ENCODE measurements around the gene HEPACAM. TPM values are rescaled to one million over a fixed set of nuclear protein-coding genes. Genes with fewer than 3 reads are reported as not detected.

HEPACAM gene
- total RNA-seq, 6 experiments from 2014 or later, result 0.30 to 30.8 (median 2.3) TPM

DNA sequence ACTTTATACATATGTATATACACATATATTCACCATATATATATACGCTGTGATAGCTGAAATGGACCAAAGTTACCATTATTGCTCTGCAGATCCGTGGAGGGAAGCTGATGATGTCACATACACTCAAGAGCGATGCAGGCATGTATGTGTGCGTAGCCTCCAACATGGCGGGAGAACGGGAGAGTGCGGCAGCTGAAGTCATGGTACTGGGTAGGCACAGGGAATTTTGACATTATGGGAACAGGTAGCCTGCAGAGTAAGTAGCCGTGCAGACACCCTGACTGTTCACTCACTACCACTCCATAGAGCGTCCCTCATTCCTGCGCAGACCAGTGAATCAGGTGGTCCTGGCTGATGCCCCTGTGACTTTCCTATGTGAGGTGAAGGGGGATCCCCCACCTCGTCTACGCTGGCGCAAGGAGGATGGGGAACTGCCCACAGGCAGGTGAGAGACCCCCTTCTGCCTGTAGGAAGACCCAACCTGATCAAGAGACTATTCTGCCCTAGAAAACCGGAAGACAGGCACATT, 65.9 kb downstream of the HEPACAM start:
- DNase-seq, result no peak

DNA sequence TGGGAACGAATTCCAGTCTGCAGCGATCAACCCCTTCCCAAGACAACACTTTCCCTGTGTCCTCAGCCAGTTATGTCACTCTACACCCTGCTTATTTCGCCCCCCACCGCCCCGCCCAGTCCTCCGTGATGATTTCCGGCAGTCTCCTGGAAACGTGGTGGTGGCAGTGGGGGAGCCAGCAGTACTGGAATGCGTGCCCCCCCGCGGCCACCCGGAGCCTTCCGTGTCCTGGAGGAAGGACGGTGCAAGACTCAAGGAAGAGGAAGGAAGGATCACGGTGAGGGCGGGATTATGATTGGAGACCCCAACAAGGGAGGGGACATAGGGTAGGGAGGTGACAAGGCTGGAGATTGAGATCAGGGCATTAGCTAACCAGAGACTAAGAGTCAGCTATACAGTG, 66.5 kb downstream of the HEPACAM start:
- ATAC-seq, result no peak
- DNase-seq, result no peak
- Histone ChIP-seq H3K4me1 (peaks cover 0 to 15% (median 0%) of the 10 kb centered on the region in 4 donors), H3K27me3 (peaks cover 13 to 37% of the 10 kb centered on the region in 2 donors), H3K27ac (no peak overlapping the region), H3K4me3 (no peak overlapping the region), H3K9me3 (no peaks in the 10 kb centered on the region), H3K36me3 (no peaks in the 10 kb centered on the region)
- intact Hi-C loops (cut with DNase I), result loop anchor here in 1 of 2 donors (10.0 kb wide), 1 partner anchor 225 kb away; no protein-coding TSS in a partner anchor
- 2% methylated on average over 16 of the region's 16 CpGs for WGBS (ENCODE audit: insufficient coverage, low coverage, low lambda C conversion rate, missing lambda C conversion rate)
- no peak for TF ChIP-seq POLR2A (IDR thresholded peaks at IDR 0.05)
- TF ChIP-seq, protein P1, sequence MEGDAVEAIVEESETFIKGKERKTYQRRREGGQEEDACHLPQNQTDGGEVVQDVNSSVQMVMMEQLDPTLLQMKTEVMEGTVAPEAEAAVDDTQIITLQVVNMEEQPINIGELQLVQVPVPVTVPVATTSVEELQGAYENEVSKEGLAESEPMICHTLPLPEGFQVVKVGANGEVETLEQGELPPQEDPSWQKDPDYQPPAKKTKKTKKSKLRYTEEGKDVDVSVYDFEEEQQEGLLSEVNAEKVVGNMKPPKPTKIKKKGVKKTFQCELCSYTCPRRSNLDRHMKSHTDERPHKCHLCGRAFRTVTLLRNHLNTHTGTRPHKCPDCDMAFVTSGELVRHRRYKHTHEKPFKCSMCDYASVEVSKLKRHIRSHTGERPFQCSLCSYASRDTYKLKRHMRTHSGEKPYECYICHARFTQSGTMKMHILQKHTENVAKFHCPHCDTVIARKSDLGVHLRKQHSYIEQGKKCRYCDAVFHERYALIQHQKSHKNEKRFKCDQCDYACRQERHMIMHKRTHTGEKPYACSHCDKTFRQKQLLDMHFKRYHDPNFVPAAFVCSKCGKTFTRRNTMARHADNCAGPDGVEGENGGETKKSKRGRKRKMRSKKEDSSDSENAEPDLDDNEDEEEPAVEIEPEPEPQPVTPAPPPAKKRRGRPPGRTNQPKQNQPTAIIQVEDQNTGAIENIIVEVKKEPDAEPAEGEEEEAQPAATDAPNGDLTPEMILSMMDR (IDR thresholded peaks at IDR 0.05), result no peak

More for the DNA sequence above, 65.9 kb downstream of the HEPACAM start:
- H3K9me3 ChIP-seq, result no peaks in the 10 kb centered on the region
- intact Hi-C loops (cut with DNase I), result loop anchor here in 1 of 2 donors (10.0 kb wide), 1 partner anchor 225 kb away; no protein-coding TSS in a partner anchor
- peaks cover 13 to 34% of the 10 kb centered on the region in 2 donors for H3K27me3 ChIP-seq
- TF ChIP-seq, protein P1 (IDR thresholded peaks at IDR 0.05), result no peak
- no peak for TF ChIP-seq POLR2A (IDR thresholded peaks at IDR 0.05)
- no peaks in the 10 kb centered on the region for H3K36me3 ChIP-seq
- H3K4me1 ChIP-seq, result peaks cover 0 to 15% (median 0%) of the 10 kb centered on the region in 4 donors
- H3K27ac ChIP-seq, result no peak overlapping the region
- no peak overlapping the region for H3K4me3 ChIP-seq
- WGBS (ENCODE audit: insufficient coverage, low coverage, low lambda C conversion rate, missing lambda C conversion rate), result 63% methylated on average over 9 of the region's 14 CpGs
- ATAC-seq, result no peak

Other genes with a start within 250 kb of the HEPACAM start
- gene NRGN, start 196.1 kb downstream of the HEPACAM start, total RNA-seq, result 1 to 10 TPM in 3 of 6 experiments, under 1 TPM in 2, not detected in 1; 0.43 to 4.6 (median 1.4) TPM
- 1 to 10 TPM in 2 of 6 experiments, under 1 TPM in 3, not detected in 1; 0.68 to 1.4 (median 0.83) TPM for gene VSIG2, start 183.8 kb downstream of the HEPACAM start, total RNA-seq
- 10 to 100 TPM in 3 of 6 experiments, 1 to 10 TPM in 3; 6.1 to 15.3 (median 9.7) TPM for gene ESAM, start 173.8 kb downstream of the HEPACAM start, total RNA-seq
- gene MSANTD2, start 135.6 kb downstream of the HEPACAM start, total RNA-seq, result 1 to 10 TPM; 2.6 to 4.7 (median 3.6) TPM
- gene ROBO3, start 70.6 kb downstream of the HEPACAM start, total RNA-seq, result 1 to 10 TPM in 5 of 6 experiments, under 1 TPM in 1; 0.80 to 3.6 (median 1.8) TPM
- gene ROBO4, start 38.2 kb downstream of the HEPACAM start, total RNA-seq, result 10 to 100 TPM in 3 of 6 experiments, 1 to 10 TPM in 3; 3.6 to 18.8 (median 9.0) TPM
- under 1 TPM in 1 of 6 experiments, not detected in 5; 0.18 TPM for gene HEPN1, start 16.8 kb downstream of the HEPACAM start, total RNA-seq
- gene CCDC15, start 18.2 kb upstream of the HEPACAM start, total RNA-seq, result 1 to 10 TPM in 2 of 6 experiments, under 1 TPM in 4; 0.57 to 1.8 (median 0.70) TPM
- gene SLC37A2, start 127.3 kb upstream of the HEPACAM start, total RNA-seq, result 10 to 100 TPM in 1 of 6 experiments, 1 to 10 TPM in 5; 3.4 to 14.2 (median 4.7) TPM
- 10 to 100 TPM in 4 of 6 experiments, 1 to 10 TPM in 2; 7.4 to 13.5 (median 10.5) TPM for gene TMEM218, start 175.6 kb upstream of the HEPACAM start, total RNA-seq
- gene PKNOX2, start 228.7 kb upstream of the HEPACAM start, total RNA-seq, result under 1 TPM; 0.09 to 0.31 (median 0.14) TPM

All from right lobe of liver (tissue), 6 donors.